Measurements from ENCODE around the gene ZNF827.
A peak's percentile ranks its signal among the peaks of the same experiment; 100 is the strongest.

Gene ZNF827

GRCh38 chr4:145847764-145848163 lies 90.9 kb downstream of the ZNF827 start:
- no peak for TF ChIP-seq CTCF (IDR thresholded peaks at IDR 0.05; ENCODE audit: extremely low read depth, missing control alignments)
- no peak for DNase-seq (ENCODE audit: low spot score)

DNA sequence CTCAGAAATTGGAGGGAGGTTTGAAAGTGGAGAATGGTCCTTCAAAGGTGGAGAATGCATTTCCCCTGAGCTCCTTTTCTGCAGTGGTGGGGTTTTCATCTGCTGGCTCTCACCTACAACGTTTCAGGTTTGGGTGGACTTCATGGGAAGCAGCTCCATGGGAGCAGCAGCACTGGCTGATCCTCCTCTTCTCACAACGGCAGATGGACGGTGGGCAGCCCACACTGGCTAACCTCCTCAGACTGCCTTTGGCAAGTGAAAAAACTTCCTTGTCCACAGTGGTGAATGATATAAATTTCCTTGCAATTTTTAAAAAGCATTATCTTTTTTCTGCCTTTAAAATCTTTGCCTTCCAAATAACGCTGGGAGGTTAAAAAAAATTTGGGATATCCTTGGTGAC lies 93.5 kb downstream of the ZNF827 start:
- TF ChIP-seq CTCF (IDR thresholded peaks at IDR 0.05; ENCODE audit: extremely low read depth, missing control alignments) = no peak
- DNase-seq (ENCODE audit: low spot score) = no peak

- no peak for DNase-seq (ENCODE audit: low spot score)
- no peak for TF ChIP-seq CTCF (IDR thresholded peaks at IDR 0.05; ENCODE audit: extremely low read depth, missing control alignments)
Measured at GRCh38 chr4:145843639-145844038, 95.0 kb downstream of the ZNF827 start.

GRCh38 chr4:145843148-145843547 lies 95.5 kb downstream of the ZNF827 start:
- DNase-seq (ENCODE audit: low spot score) = no peak
- no peak for TF ChIP-seq CTCF (IDR thresholded peaks at IDR 0.05; ENCODE audit: extremely low read depth, missing control alignments)

DNA sequence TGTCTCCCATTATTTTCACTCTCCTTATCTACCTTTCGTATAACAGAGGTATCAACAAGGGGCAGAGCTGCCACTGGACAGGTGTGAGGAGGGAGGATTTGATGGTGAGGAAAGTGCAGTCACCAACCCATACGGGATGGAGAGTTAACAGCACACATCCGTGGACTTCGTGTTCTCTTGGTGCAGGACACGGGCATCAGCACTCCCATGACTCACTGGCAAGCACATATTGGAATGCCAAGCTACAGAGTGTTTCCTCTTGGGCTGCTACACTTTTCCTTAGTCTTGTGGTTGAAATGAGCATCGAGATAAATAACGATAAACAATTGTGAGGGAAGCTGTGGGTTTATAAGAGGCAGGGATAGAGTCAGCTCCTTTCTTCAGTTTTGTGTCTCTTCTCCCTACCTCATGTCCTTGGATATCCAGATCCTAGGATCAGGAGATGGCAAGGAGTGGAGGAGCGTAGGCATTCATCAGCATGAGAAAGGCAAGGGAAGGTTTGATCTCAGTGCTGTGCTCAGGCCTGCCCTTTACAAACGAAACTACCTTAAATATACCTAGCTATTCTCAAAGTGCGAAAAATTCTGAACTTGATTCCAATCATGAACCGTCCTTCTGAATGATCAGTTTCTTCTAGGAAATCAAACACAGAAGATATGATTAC lies 96.3 kb downstream of the ZNF827 start:
- DNase-seq (ENCODE audit: low spot score) = no peak
- no peak for TF ChIP-seq CTCF (IDR thresholded peaks at IDR 0.05; ENCODE audit: extremely low read depth, missing control alignments)

GRCh38 chr4:145840801-145841200 lies 97.8 kb downstream of the ZNF827 start:
- no peak for DNase-seq (ENCODE audit: low spot score)
- TF ChIP-seq CTCF (IDR thresholded peaks at IDR 0.05; ENCODE audit: extremely low read depth, missing control alignments) = no peak

DNA sequence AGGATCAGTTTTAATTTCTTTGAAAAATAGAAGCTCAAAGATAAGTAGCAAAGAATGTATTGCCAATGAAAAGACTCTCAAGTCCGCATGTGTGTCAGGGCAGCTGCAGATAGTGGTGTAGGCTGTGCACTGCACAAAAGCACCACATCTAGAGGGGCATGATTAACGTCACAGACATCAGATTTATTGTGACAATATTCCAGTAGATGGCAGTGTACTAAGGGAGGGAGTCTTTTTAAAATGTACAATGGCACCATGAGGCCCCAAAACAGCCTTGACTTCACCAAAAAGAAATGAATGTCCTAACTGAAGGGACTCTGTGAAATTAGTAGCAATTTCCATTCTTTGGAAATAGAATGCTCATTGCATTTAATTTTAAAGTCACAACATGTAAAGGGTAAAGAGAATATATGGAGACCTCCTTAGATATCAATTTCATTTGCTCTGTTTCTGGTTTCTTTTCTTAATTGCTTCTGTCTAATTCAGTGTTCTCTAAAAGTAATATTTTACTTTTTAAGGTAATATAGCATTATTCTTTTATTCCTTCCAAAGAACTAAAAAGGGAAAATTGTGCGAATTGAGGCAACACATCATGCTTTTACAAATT lies 98.4 kb downstream of the ZNF827 start:
- peak; percentile 37 for DNase-seq (ENCODE audit: low spot score)
- peak; percentile 25 for TF ChIP-seq CTCF (IDR thresholded peaks at IDR 0.05; ENCODE audit: extremely low read depth, missing control alignments)
